Coronary artery (tissue), 2 donors: ENCODE measurements around the gene PTPN9.

Experiments used
- DNase-seq: peaks from one replicate; pipeline ENCODE4 v3.0.0-alpha.2; 2017; ENCODE audit warnings: low spot score
- H3K27ac ChIP-seq, 2 donors: fragments of 200-600 bp; sonication (generic); one replicate each; pipeline ENCODE4 v1.5.1; 2016 to 2019
- H3K4me3 ChIP-seq: fragments of 200-600 bp; sonication (generic); 2 replicates; pipeline ENCODE4 v1.5.1; 2016; ENCODE audit warnings: mild to moderate bottlenecking, moderate library complexity
- TF ChIP-seq, protein P1 (sequence below): fragments of 200-600 bp; sonication (generic); IDR thresholded peaks from one replicate; pipeline ENCODE4 v1.5.1; 2019; ENCODE audit warnings: antibody characterized with exemption

PTPN9 gene

GRCh38 chr15:75436881-75437280, 142.2 kb downstream of the PTPN9 start:
- no peak for DNase-seq
- Histone ChIP-seq H3K27ac (no peak overlapping the region), H3K4me3 (no peak overlapping the region)
- TF ChIP-seq, protein P1, sequence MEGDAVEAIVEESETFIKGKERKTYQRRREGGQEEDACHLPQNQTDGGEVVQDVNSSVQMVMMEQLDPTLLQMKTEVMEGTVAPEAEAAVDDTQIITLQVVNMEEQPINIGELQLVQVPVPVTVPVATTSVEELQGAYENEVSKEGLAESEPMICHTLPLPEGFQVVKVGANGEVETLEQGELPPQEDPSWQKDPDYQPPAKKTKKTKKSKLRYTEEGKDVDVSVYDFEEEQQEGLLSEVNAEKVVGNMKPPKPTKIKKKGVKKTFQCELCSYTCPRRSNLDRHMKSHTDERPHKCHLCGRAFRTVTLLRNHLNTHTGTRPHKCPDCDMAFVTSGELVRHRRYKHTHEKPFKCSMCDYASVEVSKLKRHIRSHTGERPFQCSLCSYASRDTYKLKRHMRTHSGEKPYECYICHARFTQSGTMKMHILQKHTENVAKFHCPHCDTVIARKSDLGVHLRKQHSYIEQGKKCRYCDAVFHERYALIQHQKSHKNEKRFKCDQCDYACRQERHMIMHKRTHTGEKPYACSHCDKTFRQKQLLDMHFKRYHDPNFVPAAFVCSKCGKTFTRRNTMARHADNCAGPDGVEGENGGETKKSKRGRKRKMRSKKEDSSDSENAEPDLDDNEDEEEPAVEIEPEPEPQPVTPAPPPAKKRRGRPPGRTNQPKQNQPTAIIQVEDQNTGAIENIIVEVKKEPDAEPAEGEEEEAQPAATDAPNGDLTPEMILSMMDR = no peak

GRCh38 chr15:75431682-75432081, 147.4 kb downstream of the PTPN9 start:
- DNase-seq = no peak
- no peak overlapping the region for H3K27ac ChIP-seq
- H3K4me3 ChIP-seq = no peak overlapping the region
- TF ChIP-seq, protein P1 = no peak

DNA sequence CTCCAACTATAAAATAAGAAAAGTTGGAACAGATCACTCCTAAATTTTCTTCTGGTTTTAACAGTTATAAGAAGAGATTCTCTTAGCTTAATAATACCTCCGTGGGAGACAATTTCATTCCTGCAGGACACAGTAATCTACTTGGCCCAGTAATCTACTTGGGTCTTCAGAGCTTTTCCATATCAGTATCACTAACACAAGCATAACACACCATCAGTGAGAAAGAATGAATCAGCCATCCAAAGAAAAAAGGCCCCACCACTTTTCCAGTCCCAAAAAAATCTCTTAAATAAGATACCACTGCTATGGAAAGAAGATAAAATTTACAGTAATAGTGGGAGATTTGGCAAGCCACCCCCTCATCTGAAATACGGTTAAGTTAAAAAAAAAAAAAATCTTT, 147.8 kb downstream of the PTPN9 start:
- no peak for DNase-seq
- TF ChIP-seq, protein P1 = no peak
- Histone ChIP-seq H3K27ac (no peak overlapping the region), H3K4me3 (no peak overlapping the region)

DNA sequence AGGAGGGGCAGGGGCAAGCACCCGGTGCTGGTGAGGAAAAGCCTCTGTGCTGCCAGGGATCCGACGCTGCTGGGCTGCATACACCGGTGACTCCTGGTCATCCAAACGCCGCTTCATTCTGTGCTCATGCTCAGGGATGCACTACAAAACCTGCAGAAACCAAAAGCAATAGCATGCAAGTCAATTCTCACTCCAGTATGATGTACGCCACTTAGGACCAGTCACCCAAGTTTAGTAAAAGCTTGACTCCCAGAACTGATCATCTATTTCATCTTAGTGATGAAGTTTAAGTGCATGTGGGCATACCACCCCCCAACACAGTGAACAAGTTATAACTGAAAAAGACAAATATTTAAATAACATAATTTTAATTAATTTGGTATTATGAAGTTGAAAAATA, 148.9 kb downstream of the PTPN9 start:
- Histone ChIP-seq H3K4me3 (no peak overlapping the region), H3K27ac (no peak overlapping the region)
- TF ChIP-seq, protein P1 = no peak
- no peak for DNase-seq

GRCh38 chr15:75428152-75428551, 151.0 kb downstream of the PTPN9 start:
- no peak overlapping the region for H3K4me3 ChIP-seq
- no peak overlapping the region for H3K27ac ChIP-seq
- TF ChIP-seq, protein P1 = no peak
- DNase-seq = no peak

DNA sequence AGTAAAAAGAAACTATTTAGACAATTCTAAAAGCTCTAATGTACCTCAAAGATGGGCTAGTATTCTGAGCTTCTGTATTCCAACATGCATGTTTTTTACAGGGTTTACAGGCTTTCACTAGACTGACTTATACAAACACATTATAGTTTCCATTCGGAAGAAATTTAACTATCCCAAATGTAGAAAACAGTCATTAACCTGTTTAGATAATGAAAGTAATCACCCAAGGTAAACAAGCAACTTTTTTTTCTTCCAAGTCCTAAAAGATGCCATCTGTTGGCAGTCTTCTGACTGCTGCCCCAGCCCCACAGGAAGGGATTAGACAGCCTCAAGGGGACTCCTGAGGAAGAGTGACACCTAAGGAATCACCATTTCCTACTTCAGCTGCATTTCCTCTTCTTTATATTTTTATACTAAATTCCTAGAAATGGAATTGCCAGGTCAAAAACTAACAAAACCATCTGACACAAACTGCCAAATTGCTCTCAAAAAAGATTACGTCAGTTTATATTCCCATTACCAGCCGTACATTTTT, 153.1 kb downstream of the PTPN9 start:
- DNase-seq = no peak
- no peak overlapping the region for H3K27ac ChIP-seq
- no peak overlapping the region for H3K4me3 ChIP-seq
- TF ChIP-seq, protein P1 = no peak

- H3K4me3 ChIP-seq = no peak overlapping the region
- TF ChIP-seq, protein P1 = no peak
- H3K27ac ChIP-seq = no peak overlapping the region
- DNase-seq = no peak
Measured at GRCh38 chr15:75422554-75422953, 156.6 kb downstream of the PTPN9 start.
